Gastroesophageal sphincter (tissue), 3 donors: Measurements from ENCODE around the gene GANAB.

Experiments
- CTCF ChIP-seq, 4 experiments: fragments of 200-600 bp in 2 of 4; fragments of 450-650 bp in 2 of 4; sonication (generic) in 1 of 4; IDR thresholded peaks; one replicate each; pipeline ENCODE4 v1.5.1; 2017 to 2019; ENCODE audit warnings: antibody characterized with exemption in 4 of 4, mild to moderate bottlenecking in 2 of 4, moderate library complexity in 2 of 4
- EP300 ChIP-seq: sonication (generic); formaldehyde crosslinking; IDR thresholded peaks from one replicate; pipeline ENCODE4 v1.6.1; 2017; ENCODE audit warnings: antibody characterized with exemption, mild to moderate bottlenecking
- POLR2A ChIP-seq, 2 donors: fragments of 450-650 bp; IDR thresholded peaks; one replicate each; pipeline ENCODE4 v1.6.1; 2017; ENCODE audit warnings: antibody characterized with exemption in 2 of 2, mild to moderate bottlenecking in 2 of 2, moderate library complexity in 1 of 2
- POLR2AphosphoS5 ChIP-seq: sonication (generic); formaldehyde crosslinking; IDR thresholded peaks from one replicate; pipeline ENCODE4 v1.6.1; 2017; ENCODE audit warnings: antibody characterized with exemption

DNA sequence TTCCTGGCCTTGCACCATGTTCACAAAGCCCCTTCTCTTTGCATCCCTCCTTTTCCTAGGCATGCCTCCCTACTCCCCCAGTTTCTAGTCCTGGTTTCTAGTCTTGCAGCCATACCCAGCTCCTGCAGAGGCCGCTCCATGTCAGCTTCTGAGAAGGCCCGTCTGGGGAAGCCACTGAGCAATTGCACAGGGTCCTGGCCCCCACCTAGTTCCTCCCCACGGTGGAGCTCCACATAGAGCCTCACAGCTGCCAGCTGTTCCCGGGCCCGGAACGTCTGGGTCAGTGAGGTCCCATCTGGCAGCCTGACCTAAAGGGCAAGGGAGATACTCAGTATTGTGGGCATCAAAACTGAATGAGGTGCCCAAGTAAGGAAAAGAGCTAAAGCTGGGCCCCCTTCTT lies 30.3 kb upstream of the GANAB start:
- TF ChIP-seq POLR2A (IDR thresholded peaks at IDR 0.05) = no peak
- TF ChIP-seq POLR2AphosphoS5 = no peak
- TF ChIP-seq CTCF (IDR thresholded peaks at IDR 0.05) = no peak
- no peak for TF ChIP-seq EP300
